ENCODE data around the gene ZNF175. TPM values are rescaled to one million over a fixed set of nuclear protein-coding genes. Genes with fewer than 3 reads are reported as not detected.
"Not testable (repeated sequence)": the region's sequence is repeated elsewhere in the genome, so short reads cannot be mapped to it uniquely, and the experiment has no call there.

The ZNF175 gene
- total RNA-seq, 4 donors from 2014 or later, result 3.6 to 5.8 (median 4.9) TPM

GRCh38 chr19:51627491-51628138 lies 56.5 kb downstream of the ZNF175 start:
- TF ChIP-seq POLR2A (IDR thresholded peaks at IDR 0.05; ENCODE audit: low read depth) (no peak), CTCF (IDR thresholded peaks at IDR 0.05) (no peak), EP300 (IDR thresholded peaks at IDR 0.05) (no peak), POLR2AphosphoS5 (IDR thresholded peaks at IDR 0.05) (no peak)
- no peak overlapping the region for H3K27ac ChIP-seq (replicated peaks in 1 of 4)
- WGBS, result 86% methylated on average over 9 of the region's 16 CpGs
- DNase-seq (ENCODE audit: extremely low spot score), result no peak
- no peak overlapping the region for H3K4me3 ChIP-seq
- peaks cover 0 to 51% (median 0%) of the 10 kb centered on the region in 4 donors for H3K27me3 ChIP-seq
- no peaks in the 10 kb centered on the region for H3K4me1 ChIP-seq
- intact Hi-C loops (cut with DNase I), result no loop called here
- H3K36me3 ChIP-seq, result no peaks in the 10 kb centered on the region
- H3K9me3 ChIP-seq, result no peaks in the 10 kb centered on the region

DNA sequence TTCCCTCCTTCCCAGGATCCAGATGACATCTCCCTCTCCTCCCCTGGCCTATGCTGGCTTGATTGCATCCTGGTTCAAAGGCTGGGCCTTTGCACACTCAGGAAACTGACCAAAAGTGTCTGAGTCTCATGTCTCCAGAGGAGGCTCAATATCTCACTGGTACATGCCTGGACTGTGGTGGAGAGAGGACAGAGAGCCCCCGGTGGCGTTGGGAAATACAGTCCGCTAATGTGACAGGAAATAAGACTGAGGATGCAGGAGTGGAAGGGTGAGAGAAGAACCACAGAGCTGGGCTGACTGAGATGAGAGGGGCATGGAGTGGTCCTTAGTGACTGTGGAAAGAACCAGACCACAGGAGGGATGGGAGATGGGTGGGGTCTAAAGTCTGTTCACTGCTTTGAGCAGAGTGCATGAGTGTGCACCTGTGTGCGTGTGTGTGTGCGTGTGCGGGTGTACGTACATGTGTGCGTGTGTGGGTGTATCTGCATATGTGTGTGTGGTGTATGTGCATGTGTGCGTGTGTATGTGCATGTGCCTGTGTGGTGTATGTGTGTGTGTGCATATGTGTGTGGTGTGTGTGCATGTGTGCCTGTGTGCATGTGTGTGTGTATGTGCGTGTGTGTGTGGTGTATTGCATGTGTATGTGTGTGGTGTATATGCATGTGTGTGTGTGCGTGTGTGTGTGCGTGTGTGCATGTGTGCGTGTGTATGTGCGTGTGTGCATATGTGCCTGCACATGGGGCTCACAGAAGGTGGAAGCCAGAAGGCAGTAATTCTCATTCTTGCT lies 57.3 kb downstream of the ZNF175 start:
- no peak overlapping the region for H3K27ac ChIP-seq (replicated peaks in 1 of 4)
- DNase-seq (ENCODE audit: extremely low spot score), result no peak
- TF ChIP-seq CTCF (IDR thresholded peaks at IDR 0.05), result no peak
- TF ChIP-seq POLR2A (IDR thresholded peaks at IDR 0.05; ENCODE audit: low read depth), result no peak
- TF ChIP-seq POLR2AphosphoS5 (IDR thresholded peaks at IDR 0.05), result no peak
- no peak overlapping the region for H3K4me3 ChIP-seq
- no peaks in the 10 kb centered on the region for H3K9me3 ChIP-seq
- peaks cover 0 to 51% (median 0%) of the 10 kb centered on the region in 4 donors for H3K27me3 ChIP-seq
- intact Hi-C loops (cut with DNase I), result no loop called here
- H3K36me3 ChIP-seq, result no peaks in the 10 kb centered on the region
- 77% methylated on average over 14 of the region's 14 CpGs for WGBS
- H3K4me1 ChIP-seq, result no peaks in the 10 kb centered on the region

- H3K27ac ChIP-seq (replicated peaks in 1 of 4); H3K4me3 ChIP-seq; H3K36me3 ChIP-seq; intact Hi-C loops (cut with DNase I); H3K9me3 ChIP-seq; H3K4me1 ChIP-seq; DNase-seq (ENCODE audit: extremely low spot score): not testable (repeated sequence)
- WGBS, result 11% methylated on average over 1 of the region's 13 CpGs
- peaks cover 0 to 36% (median 0%) of the 10 kb centered on the region in 4 donors for H3K27me3 ChIP-seq
Measured at GRCh38 chr19:51630315-51630714, 59.2 kb downstream of the ZNF175 start, which contains the start of gene SIGLEC5. Gene SIGLEC5 (minus strand): TSS chr19:51630401. CDS start chr19:51630335, 66 bp downstream.

DNA sequence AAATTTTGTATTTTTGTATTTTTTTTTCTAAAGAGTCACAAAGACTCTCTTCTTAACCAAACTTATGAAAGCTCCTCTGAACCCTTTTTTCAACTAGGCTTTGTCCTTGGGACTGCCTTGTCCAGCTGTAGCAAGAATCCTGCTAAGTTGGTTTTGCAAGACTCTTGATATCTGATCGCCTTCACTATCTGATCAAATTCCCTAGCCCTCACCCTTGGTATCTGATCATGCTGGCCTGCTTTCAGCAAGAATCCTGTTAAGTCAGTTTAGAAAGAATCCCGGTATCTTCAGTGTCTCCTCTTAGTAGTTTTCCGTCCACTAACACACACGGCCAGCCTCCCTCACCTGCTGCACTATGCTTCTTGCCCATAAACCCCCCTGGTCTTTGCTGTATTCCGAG lies 61.0 kb downstream of the ZNF175 start:
- Histone ChIP-seq H3K27me3 (peaks cover 0 to 36% (median 0%) of the 10 kb centered on the region in 4 donors), H3K27ac (replicated peaks in 1 of 4) (no peak overlapping the region), H3K36me3 (no peaks in the 10 kb centered on the region), H3K4me3 (no peak overlapping the region), H3K4me1 (no peaks in the 10 kb centered on the region), H3K9me3 (peaks cover 0 to 4% (median 0%) of the 10 kb centered on the region in 4 donors)
- 67% methylated on average over 5 of the region's 5 CpGs for WGBS
- intact Hi-C loops (cut with DNase I), result no loop called here
- TF ChIP-seq CTCF (IDR thresholded peaks at IDR 0.05), result no peak
- TF ChIP-seq POLR2AphosphoS5 (IDR thresholded peaks at IDR 0.05), result no peak
- no peak for TF ChIP-seq EP300 (IDR thresholded peaks at IDR 0.05)
- no peak for TF ChIP-seq POLR2A (IDR thresholded peaks at IDR 0.05; ENCODE audit: low read depth)
- DNase-seq (ENCODE audit: extremely low spot score), result no peak

DNA sequence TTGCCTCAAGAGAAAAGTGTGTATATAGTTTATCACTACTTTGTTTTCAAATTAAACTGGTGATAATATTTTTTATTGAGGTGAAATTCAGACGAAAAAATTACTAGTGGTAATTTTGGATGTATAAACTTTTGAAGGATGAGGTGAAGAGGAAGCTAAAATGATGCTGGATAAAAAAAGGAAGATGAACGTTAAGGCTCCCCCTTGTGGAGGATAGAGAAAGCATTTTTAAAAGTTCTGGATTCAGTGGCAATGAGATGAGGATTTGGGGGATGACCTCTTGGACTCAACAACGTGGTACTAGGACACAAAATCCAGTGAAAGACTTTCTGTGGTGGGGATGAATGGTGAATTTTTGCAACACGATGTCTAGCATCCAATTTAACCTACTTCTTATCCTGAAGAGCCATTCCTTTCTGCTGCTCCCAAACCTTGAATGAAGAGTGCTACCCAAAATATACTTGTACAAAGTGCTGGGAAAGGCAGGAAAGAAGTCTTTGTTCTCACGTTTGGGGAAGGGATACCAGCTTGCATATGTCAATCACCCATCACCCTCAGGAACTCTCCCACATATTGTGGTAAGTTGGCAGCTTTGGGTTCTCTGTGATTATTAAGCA lies 66.4 kb downstream of the ZNF175 start:
- peaks cover 0 to 4% (median 0%) of the 10 kb centered on the region in 4 donors for H3K9me3 ChIP-seq
- intact Hi-C loops (cut with DNase I), result no loop called here
- 16% methylated on average over 5 of the region's 5 CpGs for WGBS
- no peak for DNase-seq (ENCODE audit: extremely low spot score)
- no peak overlapping the region for H3K27ac ChIP-seq (replicated peaks in 1 of 4)
- H3K36me3 ChIP-seq, result no peaks in the 10 kb centered on the region
- H3K27me3 ChIP-seq, result peaks cover 0 to 24% (median 0%) of the 10 kb centered on the region in 4 donors
- no peak overlapping the region for H3K4me3 ChIP-seq
- TF ChIP-seq EP300 (IDR thresholded peaks at IDR 0.05), result no peak
- peak in 1 of 3 experiments; percentile 43 for TF ChIP-seq CTCF (IDR thresholded peaks at IDR 0.05)
- TF ChIP-seq POLR2AphosphoS5 (IDR thresholded peaks at IDR 0.05), result no peak
- no peak for TF ChIP-seq POLR2A (IDR thresholded peaks at IDR 0.05; ENCODE audit: low read depth)
- no peaks in the 10 kb centered on the region for H3K4me1 ChIP-seq
